IMR-90 (cell line): ENCODE results near the gene CERS6. TPM values are rescaled to one million over a fixed set of nuclear protein-coding genes. Genes with fewer than 3 reads are reported as not detected.

ENCODE experiments used
- ATAC-seq: fragments of 200-7000 bp; cut with Tn5 transposase; 2 replicates; pipeline ENCODE4 v1.9.1; 2020; ENCODE audit warnings: low read depth, mild to moderate bottlenecking, moderate library complexity
- BruUV-seq: library from RNA; stranded (reverse); fragments of 400-500 nt; replicated peaks from 2 replicates; lab custom pipeline; 2021; lab: Mats Ljungman, UMichigan
- CTCF ChIA-PET: fragments of 300-600 bp; formaldehyde crosslinking; extraction: SDS; loops from one replicate; lab custom pipeline; 2021; ENCODE audit warnings: antibody characterized with exemption; lab: Yijun Ruan, JAX
- POLR2A ChIA-PET: fragments of 300-600 bp; sonication (Branson Sonifier 250); formaldehyde crosslinking; loops from one replicate; lab custom pipeline; 2022; ENCODE audit warnings: antibody characterized with exemption; ENCODE audit not compliant: unreplicated experiment; lab: Charles Lee
- DNase-seq: peaks from one replicate; pipeline ENCODE4 v3.0.0; 2013
- H2AFZ ChIP-seq: replicated peaks from 2 replicates; pipeline ENCODE3; 2013; ENCODE audit warnings: low read length, mild to moderate bottlenecking; ENCODE audit not compliant: poor library complexity
- H2AK5ac ChIP-seq: 2 replicates; pipeline ENCODE4 v1.6.1; 2013; ENCODE audit warnings: low read depth, low read length, inconsistent platforms
- H2AK9ac ChIP-seq: replicated peaks from 2 replicates; pipeline ENCODE3; 2013; ENCODE audit warnings: mild to moderate bottlenecking, low read depth, low read length, moderate library complexity; ENCODE audit not compliant: poor library complexity
- H2BK120ac ChIP-seq: 2 replicates; pipeline ENCODE4 v1.6.1; 2013; ENCODE audit warnings: low read depth, low read length, inconsistent platforms
- H2BK15ac ChIP-seq: 3 replicates; pipeline ENCODE4 v1.6.1; 2013; ENCODE audit warnings: low read depth, low read length, inconsistent platforms
- H2BK20ac ChIP-seq: 2 replicates; pipeline ENCODE4 v1.6.1; 2013; ENCODE audit warnings: low read depth, mild to moderate bottlenecking, inconsistent platforms, low read length, moderate library complexity
- H2BK5ac ChIP-seq: 2 replicates; pipeline ENCODE4 v1.6.1; 2013; ENCODE audit warnings: mild to moderate bottlenecking, low read depth, low read length, inconsistent platforms; ENCODE audit not compliant: poor library complexity, severe bottlenecking
- H3K14ac ChIP-seq: replicated peaks from 2 replicates; pipeline ENCODE4 v1.6.1; 2013; ENCODE audit warnings: low read depth, low read length, inconsistent platforms
- H3K18ac ChIP-seq: 2 replicates; pipeline ENCODE4 v1.6.1; 2013; ENCODE audit warnings: low read depth, low read length, control low read depth
- H3K23ac ChIP-seq: 2 replicates; pipeline ENCODE4 v1.6.1; 2013; ENCODE audit warnings: low read depth, low read length, inconsistent platforms
- H3K27ac ChIP-seq: 2 replicates; pipeline ENCODE4 v1.5.1; 2013; ENCODE audit warnings: mild to moderate bottlenecking, control low read depth, low read length; ENCODE audit not compliant: insufficient read depth
- H3K27me3 ChIP-seq: 2 replicates; pipeline ENCODE4 v1.6.1; 2013; ENCODE audit warnings: low read length; ENCODE audit not compliant: control insufficient read depth, insufficient read depth
- H3K36me3 ChIP-seq: 2 replicates; pipeline ENCODE4 v1.6.1; 2013; ENCODE audit warnings: low read length, mixed read lengths; ENCODE audit not compliant: control insufficient read depth, insufficient read depth
- H3K4ac ChIP-seq: 2 replicates; pipeline ENCODE4 v1.6.1; 2013; ENCODE audit warnings: low read depth, low read length, inconsistent platforms
- H3K4me1 ChIP-seq: 2 replicates; pipeline ENCODE4 v1.6.1; 2013; ENCODE audit warnings: low read length, mixed read lengths; ENCODE audit not compliant: control insufficient read depth, insufficient read depth
- H3K4me2 ChIP-seq: 2 replicates; pipeline ENCODE4 v1.6.1; 2013; ENCODE audit warnings: low read depth, mild to moderate bottlenecking, control low read depth, low read length, moderate library complexity
- H3K4me3 ChIP-seq: 2 replicates; pipeline ENCODE4 v1.5.1; 2013; ENCODE audit warnings: low read depth, mild to moderate bottlenecking, control low read depth, low read length, moderate library complexity; ENCODE audit not compliant: insufficient read depth
- H3K56ac ChIP-seq: 2 replicates; pipeline ENCODE4 v1.6.1; 2013; ENCODE audit warnings: low read length, inconsistent platforms; ENCODE audit not compliant: insufficient read depth; ENCODE audit errors: extremely low read depth
- H3K79me1 ChIP-seq, 2 experiments: 2 replicates each; pipeline ENCODE4 v1.6.1; 2013; ENCODE audit warnings: low read length in 2 of 2, inconsistent platforms in 1 of 2, low read depth in 1 of 2
- H3K9ac ChIP-seq: 2 replicates; pipeline ENCODE4 v1.6.1; 2013; ENCODE audit warnings: low read depth, low read length, control low read depth
- H3K9me1 ChIP-seq: 2 replicates; pipeline ENCODE4 v1.6.1; 2013; ENCODE audit warnings: low read length, inconsistent platforms; ENCODE audit not compliant: insufficient read depth
- H3K9me3 ChIP-seq: 2 replicates; pipeline ENCODE4 v1.6.1; 2013; ENCODE audit warnings: low read length; ENCODE audit not compliant: control insufficient read depth, insufficient read depth
- H4K20me1 ChIP-seq: 2 replicates; pipeline ENCODE4 v1.6.1; 2013; ENCODE audit warnings: low read length, inconsistent platforms; ENCODE audit not compliant: insufficient read depth
- H4K5ac ChIP-seq: 2 replicates; pipeline ENCODE4 v1.6.1; 2013; ENCODE audit warnings: mild to moderate bottlenecking, low read depth, low read length, control low read depth
- H4K8ac ChIP-seq, 2 experiments: 2 replicates each; pipeline ENCODE4 v1.6.1; 2013; ENCODE audit warnings: low read depth in 2 of 2, low read length in 2 of 2, control low read depth in 1 of 2, inconsistent platforms in 1 of 2
- H4K91ac ChIP-seq: 2 replicates; pipeline ENCODE4 v1.6.1; 2013; ENCODE audit warnings: low read depth, low read length, inconsistent platforms; ENCODE audit not compliant: insufficient read depth
- BHLHE40 ChIP-seq: fragments of 150-350 bp; IDR thresholded peaks from 2 replicates; pipeline ENCODE4 v1.6.1; 2016; ENCODE audit warnings: mild to moderate bottlenecking, low read depth, low read length
- FOS ChIP-seq: fragments of 150-350 bp; IDR thresholded peaks from 2 replicates; pipeline ENCODE4 v1.6.1; 2016; ENCODE audit warnings: low read depth, low read length
- MXI1 ChIP-seq: IDR thresholded peaks from 2 replicates; pipeline ENCODE4 v1.6.1; 2012; ENCODE audit warnings: low read depth, mild to moderate bottlenecking, low read length, moderate library complexity, borderline replicate concordance
- WGBS, 2 experiments: methylation state at CpG; one replicate each; pipeline versions ENCODE4 v1.1.5 to v1.1.7; 2013; ENCODE audit warnings: missing lambda C conversion rate in 2 of 2; ENCODE audit not compliant: insufficient read length in 1 of 2; ENCODE audit errors: extremely low coverage in 2 of 2; 5-methylcytosine and 5-hydroxymethylcytosine counted together
- dilution Hi-C: fragments of 300-500 bp; cut with HindIII; formaldehyde crosslinking; loops from one replicate; pipeline ENCODE4 v1.14.3; 2018; ENCODE audit warnings: low sequenced_read_pairs; ENCODE audit not compliant: unreplicated experiment
- in situ Hi-C: fragments of 300-500 bp; cut with MboI; formaldehyde crosslinking; loops from 3 replicates; pipeline ENCODE4 v1.14.3; 2019; ENCODE audit warnings: low sequenced_read_pairs, inconsistent platforms, mixed read lengths
- intact Hi-C: fragments of 100-400 bp; cut with micrococcal nuclease; formaldehyde crosslinking; loops from 2 replicates; pipeline ENCODE4 v1.10.0; 2022
- polyA plus RNA-seq, 3 experiments: library from polyadenylated mRNA; depleted of rRNA; stranded (reverse); fragments of >200 nt; gene quantifications; 2 replicates each; pipeline ENCODE4 v1.2.3, GENCODE V29; 2012; ENCODE audit warnings: low replicate concordance in 1 of 3
- total RNA-seq: library from RNA; depleted of rRNA; stranded (reverse); fragments of >200 nt; gene quantifications from 2 replicates; pipeline ENCODE4 v1.2.3, GENCODE V29; 2012

Gene CERS6
- total and polyA plus RNA-seq, 2 of the 4 experiments (the other 2 are of a cell fraction): 2.1 to 5.7 TPM

DNA sequence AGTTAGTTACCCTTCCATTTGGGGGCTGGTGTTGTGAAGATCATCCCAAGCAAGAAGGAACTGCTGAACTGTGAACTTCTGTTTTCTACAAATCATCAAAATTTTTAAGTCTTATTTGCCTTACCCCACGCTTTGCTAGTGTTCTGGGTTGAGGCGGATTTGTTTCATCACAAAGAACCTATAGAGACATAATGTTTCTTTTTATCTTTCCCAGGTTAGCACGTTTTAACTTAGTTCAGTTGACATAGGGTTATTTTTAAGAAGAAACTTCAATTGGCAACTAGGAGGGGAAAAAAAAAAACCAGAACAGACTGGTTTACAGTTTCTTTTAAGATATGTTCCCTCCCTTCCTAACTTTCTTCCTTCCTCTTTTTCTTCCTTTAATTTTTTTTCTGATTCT lies 31.1 kb upstream of the CERS6 start:
- Histone ChIP-seq H3K27ac (no peak overlapping the region), H3K14ac (no peak overlapping the region), H3K18ac (no peak overlapping the region), H3K27me3 (peaks cover 2% of the 10 kb centered on the region; the same call in 1 of the 2 replicates), H4K91ac (no peak overlapping the region), H3K4me3 (no peak overlapping the region), H2AK5ac (no peak overlapping the region), H4K20me1 (no peaks in the 10 kb centered on the region), H2AK9ac (no peak overlapping the region), H4K5ac (no peak overlapping the region), H3K79me1 (no peaks in the 10 kb centered on the region), H2BK20ac (no peak overlapping the region), H2BK15ac (no peak overlapping the region), H4K8ac (no peak overlapping the region), H3K9me3 (no peaks in the 10 kb centered on the region), H2BK120ac (no peak overlapping the region), H3K4me2 (no peak overlapping the region), H3K36me3 (no peaks in the 10 kb centered on the region), H3K9me1 (no peaks in the 10 kb centered on the region), H2AFZ (no peak overlapping the region), H3K4ac (no peak overlapping the region), H3K9ac (no peak overlapping the region), H3K4me1 (no peaks in the 10 kb centered on the region), H3K23ac (no peak overlapping the region), H2BK5ac (no peak overlapping the region), H3K56ac (no peak overlapping the region)
- intact Hi-C loops (no loop called here), dilution Hi-C loops (no loop called here), in situ Hi-C loops (no loop called here)
- no TSS peak for BruUV-seq
- no CpG with 5 or more reads among the region's 3 CpGs for WGBS, 2 experiments
- no peak for ATAC-seq
- DNase-seq: no peak
- CTCF ChIA-PET: no interaction called here
- TF ChIP-seq FOS (no peak), BHLHE40 (no peak), MXI1 (no peak)
- POLR2A ChIA-PET: no interaction called here
